Stomach (tissue), 9 donors: ENCODE data around the gene PTPRS. TPM values are rescaled to one million over a fixed set of nuclear protein-coding genes. Genes with fewer than 3 reads are reported as not detected.

ENCODE experiments used
- DNase-seq, 2 donors: peaks; one replicate each; pipeline versions ENCODE4 v3.0.0 to v3.0.0-alpha.2; 2013 to 2019
- H3K27ac ChIP-seq, 5 donors: fragments of 200-600 bp in 4 of 5; sonication (generic) in 4 of 5; one replicate each; pipeline ENCODE4 v1.5.1; 2013 to 2019; ENCODE audit warnings: mild to moderate bottlenecking in 1 of 5, moderate library complexity in 1 of 5
- H3K27me3 ChIP-seq, 3 donors: fragments of 200-600 bp; sonication (generic); one replicate each; pipeline ENCODE4 v1.5.1; 2017 to 2019; ENCODE audit warnings: mixed run types in 1 of 3
- H3K36me3 ChIP-seq, 4 donors: fragments of 200-600 bp; sonication (generic); 1 replicate in 3 of 4; 2 replicates in 1 of 4; pipeline ENCODE4 v1.5.1; 2016 to 2019
- H3K4me1 ChIP-seq, 4 donors: fragments of 200-600 bp; sonication (generic); one replicate each; pipeline ENCODE4 v1.5.1; 2016 to 2019
- H3K4me3 ChIP-seq, 4 donors: fragments of 200-600 bp; sonication (generic) in 3 of 4; one replicate each; pipeline ENCODE4 v1.5.1; 2016 to 2019; ENCODE audit warnings: mild to moderate bottlenecking in 1 of 4
- H3K9me3 ChIP-seq, 4 donors: fragments of 200-600 bp; sonication (generic); one replicate each; pipeline ENCODE4 v1.5.1; 2016 to 2019
- CTCF ChIP-seq, 7 experiments: fragments of 450-650 bp in 4 of 7; fragments of 200-600 bp in 3 of 7; sonication (generic) in 3 of 7; IDR thresholded peaks; one replicate each; pipeline ENCODE4 v1.5.1; 2016 to 2019; ENCODE audit warnings: antibody characterized with exemption in 7 of 7, control low read depth in 2 of 7, mild to moderate bottlenecking in 1 of 7
- EP300 ChIP-seq: sonication (generic); formaldehyde crosslinking; IDR thresholded peaks from one replicate; pipeline ENCODE4 v1.6.1; 2017; ENCODE audit warnings: antibody characterized with exemption
- POLR2A ChIP-seq, 4 donors: fragments of 450-650 bp; IDR thresholded peaks; one replicate each; pipeline ENCODE4 v1.6.1; 2016; ENCODE audit warnings: antibody characterized with exemption in 4 of 4, control low read depth in 2 of 4, mild to moderate bottlenecking in 1 of 4, moderate library complexity in 1 of 4
- POLR2AphosphoS5 ChIP-seq, 3 donors: sonication (generic); formaldehyde crosslinking; IDR thresholded peaks; one replicate each; pipeline ENCODE4 v1.6.1; 2016; ENCODE audit warnings: antibody characterized with exemption in 3 of 3
- WGBS, 5 donors: extraction: QIAGEN DNeasy Blood & Tissue Kit in 3 of 5; methylation state at CpG; one replicate each; pipeline versions ENCODE4 v1.1.5 to v1.1.7; 2013 to 2018; 5-methylcytosine and 5-hydroxymethylcytosine counted together
- intact Hi-C: fragments of 100-400 bp; cut with DNase I; formaldehyde crosslinking; loops from one replicate; pipeline ENCODE4 v1.15.1; 2023; ENCODE audit warnings: low total_unique reads
- polyA plus RNA-seq, 3 donors: library from polyadenylated mRNA; stranded (reverse); fragments of 200-250 nt; gene quantifications; one replicate each; pipeline ENCODE4 v1.2.3, GENCODE V29; 2013
- total RNA-seq, 5 donors: library from RNA; depleted of rRNA; stranded (reverse); fragments of >200 nt; gene quantifications; one replicate each; pipeline versions ENCODE4 v1.1.0 to v1.2.3, GENCODE V29; 2014 to 2016
- donor health status: healthy with polysubstance abuse.
- donor health status: Bipolar disorder and iron deficiency.
- donor health status: healthy.

The PTPRS gene
- total and polyA plus RNA-seq, 8 donors = 6.9 to 142 (median 57.1) TPM

GRCh38 chr19:5337708-5338655 is 2.6 kb downstream of the PTPRS start:
- peaks cover 7 to 92% (median 50%) of the 10 kb centered on the region in 3 donors for H3K27me3 ChIP-seq
- no peak overlapping the region for H3K27ac ChIP-seq
- intact Hi-C loops = no loop called here
- peaks cover 17 to 29% (median 27%) of the 10 kb centered on the region in 4 donors for H3K4me1 ChIP-seq
- H3K4me3 ChIP-seq = no peak overlapping the region
- no peaks in the 10 kb centered on the region for H3K9me3 ChIP-seq
- no peak for DNase-seq
- TF ChIP-seq CTCF (IDR thresholded peaks at IDR 0.05) (no peak), POLR2AphosphoS5 (IDR thresholded peaks at IDR 0.05) (no peak), EP300 (no peak), POLR2A (IDR thresholded peaks at IDR 0.05) (no peak)
- H3K36me3 ChIP-seq = no peaks in the 10 kb centered on the region
- 53 to 61% (median 56%) methylated on average over 28 to 34 of the region's 34 CpGs for WGBS, 5 donors

- Histone ChIP-seq H3K4me1 (peaks cover 17 to 29% (median 27%) of the 10 kb centered on the region in 4 donors), H3K4me3 (no peak overlapping the region), H3K27ac (no peak overlapping the region), H3K27me3 (peaks cover 7 to 99% (median 50%) of the 10 kb centered on the region in 3 donors), H3K36me3 (no peaks in the 10 kb centered on the region), H3K9me3 (no peaks in the 10 kb centered on the region)
- no peak for DNase-seq
- no peak for TF ChIP-seq POLR2AphosphoS5 (IDR thresholded peaks at IDR 0.05)
- no peak for TF ChIP-seq POLR2A (IDR thresholded peaks at IDR 0.05)
- TF ChIP-seq CTCF (IDR thresholded peaks at IDR 0.05) = no peak
- no peak for TF ChIP-seq EP300
- intact Hi-C loops = no loop called here
- WGBS, 5 donors = 76 to 88% (median 80%) methylated on average over 24 of the region's 24 CpGs
Measured at GRCh38 chr19:5337126-5337525, 3.5 kb downstream of the PTPRS start.

- no peak for DNase-seq
- H3K4me1 ChIP-seq = peaks cover 17 to 29% (median 27%) of the 10 kb centered on the region in 4 donors
- intact Hi-C loops = no loop called here
- H3K4me3 ChIP-seq = no peak overlapping the region
- 22 to 37% (median 34%) methylated on average over 18 to 21 of the region's 21 CpGs for WGBS, 5 donors
- TF ChIP-seq POLR2AphosphoS5 (IDR thresholded peaks at IDR 0.05) = no peak
- no peak for TF ChIP-seq POLR2A (IDR thresholded peaks at IDR 0.05)
- no peak for TF ChIP-seq CTCF (IDR thresholded peaks at IDR 0.05)
- no peak for TF ChIP-seq EP300
- no peaks in the 10 kb centered on the region for H3K36me3 ChIP-seq
- H3K27ac ChIP-seq = no peak overlapping the region
- peaks cover 7 to 93% (median 50%) of the 10 kb centered on the region in 3 donors for H3K27me3 ChIP-seq
- no peaks in the 10 kb centered on the region for H3K9me3 ChIP-seq
Measured at GRCh38 chr19:5336195-5336965, 4.2 kb downstream of the PTPRS start.

GRCh38 chr19:5335593-5335992 is 5.0 kb downstream of the PTPRS start:
- H3K4me3 ChIP-seq = no peak overlapping the region
- peaks cover 7 to 86% (median 50%) of the 10 kb centered on the region in 3 donors for H3K27me3 ChIP-seq
- no peak for DNase-seq
- H3K27ac ChIP-seq = no peak overlapping the region
- TF ChIP-seq POLR2A (IDR thresholded peaks at IDR 0.05) = no peak
- TF ChIP-seq POLR2AphosphoS5 (IDR thresholded peaks at IDR 0.05) = no peak
- WGBS, 5 donors = 61 to 81% (median 76%) methylated on average over 15 of the region's 15 CpGs
- peaks cover 17 to 23% (median 21%) of the 10 kb centered on the region in 4 donors for H3K4me1 ChIP-seq
- H3K36me3 ChIP-seq = no peaks in the 10 kb centered on the region
- intact Hi-C loops = no loop called here
- H3K9me3 ChIP-seq = no peaks in the 10 kb centered on the region
